Osteoblast (primary cell): Measurements from ENCODE around the gene RNPC3. TPM values are rescaled to one million over a fixed set of nuclear protein-coding genes. Genes with fewer than 3 reads are reported as not detected.
"Not testable (repeated sequence)": the region's sequence is repeated elsewhere in the genome, so short reads cannot be mapped to it uniquely, and the experiment has no call there.

Experiments
- DNase-seq: peaks from one replicate; pipeline ENCODE4 v3.0.0; 2011; ENCODE audit warnings: low spot score, mixed read lengths; ENCODE audit not compliant: insufficient read length; ENCODE audit errors: missing footprints
- H2AFZ ChIP-seq: 2 replicates; pipeline ENCODE4 v1.6.0; 2011; ENCODE audit warnings: mild to moderate bottlenecking, low read length
- H3K27ac ChIP-seq: 2 replicates; pipeline ENCODE4 v1.5.1; 2011; ENCODE audit warnings: mild to moderate bottlenecking, low read depth, low read length, moderate library complexity
- H3K27me3 ChIP-seq: 2 replicates; pipeline ENCODE4 v1.6.0; 2012; ENCODE audit warnings: mild to moderate bottlenecking, control low read depth, inconsistent platforms, low read length, moderate library complexity; ENCODE audit not compliant: insufficient read depth
- H3K36me3 ChIP-seq: 2 replicates; pipeline ENCODE4 v1.5.1; 2011; ENCODE audit warnings: mild to moderate bottlenecking, low read length, control low read depth, moderate library complexity; ENCODE audit not compliant: insufficient read depth
- H3K4me1 ChIP-seq: 2 replicates; pipeline ENCODE4 v1.5.1; 2011; ENCODE audit warnings: mild to moderate bottlenecking, low read length, control low read depth, moderate library complexity; ENCODE audit not compliant: insufficient read depth
- H3K4me2 ChIP-seq: 2 replicates; pipeline ENCODE4 v1.6.0; 2011; ENCODE audit warnings: mild to moderate bottlenecking, low read length; ENCODE audit not compliant: insufficient read depth
- H3K4me3 ChIP-seq: fragments of 200-600 bp; sonication (generic); 3 replicates; pipeline ENCODE4 v1.5.1; 2012; ENCODE audit warnings: mild to moderate bottlenecking, low read length, inconsistent platforms; ENCODE audit not compliant: insufficient read depth
- H3K79me2 ChIP-seq: 2 replicates; pipeline ENCODE4 v1.6.0; 2012; ENCODE audit warnings: mild to moderate bottlenecking, low read length, control low read depth, inconsistent platforms; ENCODE audit not compliant: insufficient read depth
- H3K9me3 ChIP-seq: 2 replicates; pipeline ENCODE4 v1.5.1; 2011; ENCODE audit warnings: low read depth, low read length, control low read depth
- H4K20me1 ChIP-seq: 2 replicates; pipeline ENCODE4 v1.6.0; 2012; ENCODE audit warnings: mild to moderate bottlenecking, low read length, control low read depth; ENCODE audit not compliant: insufficient read depth
- CTCF ChIP-seq: IDR thresholded peaks from 2 replicates; pipeline ENCODE4 v1.5.1; 2011; ENCODE audit warnings: mild to moderate bottlenecking, low read depth, low read length, moderate library complexity; ENCODE audit errors: extremely low read depth
- total RNA-seq: library from RNA; depleted of rRNA; stranded (reverse); fragments of >200 nt; gene quantifications from 2 replicates; pipeline ENCODE4 v1.2.3, GENCODE V29; 2012

The RNPC3 gene
- total RNA-seq, 1 donor = 18.5 TPM

GRCh38 chr1:103582464-103582863, 57.0 kb downstream of the RNPC3 start:
- Histone ChIP-seq H3K4me2 (no peak overlapping the region), H2AFZ (no peak overlapping the region), H3K27me3 (no peaks in the 10 kb centered on the region), H3K4me3 (no peak overlapping the region), H3K9me3 (no peaks in the 10 kb centered on the region), H4K20me1 (no peaks in the 10 kb centered on the region), H3K79me2 (no peaks in the 10 kb centered on the region), H3K27ac (no peak overlapping the region), H3K36me3 (no peaks in the 10 kb centered on the region), H3K4me1 (no peaks in the 10 kb centered on the region)
- DNase-seq = no peak
- no peak for TF ChIP-seq CTCF

GRCh38 chr1:103583887-103584286, 58.4 kb downstream of the RNPC3 start:
- H3K79me2 ChIP-seq = no peaks in the 10 kb centered on the region
- no peak overlapping the region for H3K4me3 ChIP-seq
- H3K9me3 ChIP-seq = no peaks in the 10 kb centered on the region
- no peak overlapping the region for H3K4me2 ChIP-seq
- TF ChIP-seq CTCF = no peak
- no peaks in the 10 kb centered on the region for H3K27me3 ChIP-seq
- H4K20me1 ChIP-seq = no peaks in the 10 kb centered on the region
- H3K27ac ChIP-seq = no peak overlapping the region
- DNase-seq = no peak
- H2AFZ ChIP-seq = no peak overlapping the region
- H3K36me3 ChIP-seq = no peaks in the 10 kb centered on the region
- H3K4me1 ChIP-seq = no peaks in the 10 kb centered on the region

GRCh38 chr1:103584537-103584936, 59.0 kb downstream of the RNPC3 start:
- Histone ChIP-seq H3K36me3 (no peaks in the 10 kb centered on the region), H3K9me3 (no peaks in the 10 kb centered on the region), H4K20me1 (no peaks in the 10 kb centered on the region), H2AFZ (no peak overlapping the region), H3K27me3 (no peaks in the 10 kb centered on the region), H3K27ac (no peak overlapping the region), H3K4me3 (no peak overlapping the region), H3K79me2 (no peaks in the 10 kb centered on the region), H3K4me1 (no peaks in the 10 kb centered on the region), H3K4me2 (no peak overlapping the region)
- no peak for DNase-seq
- no peak for TF ChIP-seq CTCF

GRCh38 chr1:103602740-103603139, 77.2 kb downstream of the RNPC3 start:
- H3K36me3 ChIP-seq, H3K79me2 ChIP-seq, H3K9me3 ChIP-seq, H3K27ac ChIP-seq, H3K4me2 ChIP-seq, H3K27me3 ChIP-seq, DNase-seq, H4K20me1 ChIP-seq, H2AFZ ChIP-seq, H3K4me1 ChIP-seq, H3K4me3 ChIP-seq: not testable (repeated sequence)

Other genes with a start within 250 kb of the RNPC3 start
- gene AMY2B, start 45.9 kb downstream of the RNPC3 start, total RNA-seq = 6.2 and 6.8 TPM in 2 replicates
- gene AMY2A, start 91.7 kb downstream of the RNPC3 start, total RNA-seq = not detected in 2 replicates
- gene AMY1A, start 130.1 kb downstream of the RNPC3 start, total RNA-seq = not detected in 2 replicates
- gene AMY1B, start 170.5 kb downstream of the RNPC3 start, total RNA-seq = not detected in 2 replicates
- not detected in 2 replicates for gene AMY1C, start 224.2 kb downstream of the RNPC3 start, total RNA-seq